Nephron (organoid): Measurements from ENCODE around the gene PUS3.

Experiments used
- H3K27ac Mint-ChIP-seq, 3 experiments: 2 replicates each; pipeline ENCODE4 v1.8.0; 2020; ENCODE audit warnings: mixed read lengths in 3 of 3, mild to moderate bottlenecking in 2 of 3, moderate library complexity in 1 of 3
- H3K27me3 Mint-ChIP-seq: 2 replicates; pipeline ENCODE4 v1.8.0; 2021; ENCODE audit warnings: low read depth, mild to moderate bottlenecking, moderate library complexity, mixed read lengths
- H3K36me3 Mint-ChIP-seq: 2 replicates; pipeline ENCODE4 v1.8.0; 2020; ENCODE audit warnings: low read depth, mixed read lengths
- H3K4me1 Mint-ChIP-seq: 2 replicates; pipeline ENCODE4 v1.8.0; 2020; ENCODE audit warnings: mixed read lengths
- H3K4me3 Mint-ChIP-seq, 3 experiments: 2 replicates each; pipeline ENCODE4 v1.8.0; 2020; ENCODE audit warnings: mild to moderate bottlenecking in 3 of 3, mixed read lengths in 3 of 3, moderate library complexity in 2 of 3
- H3K9me3 Mint-ChIP-seq: 2 replicates; pipeline ENCODE4 v1.8.0; 2020; ENCODE audit warnings: mixed read lengths
- CTCF ChIP-seq, 3 experiments: fragments of 200-600 bp; sonication (generic); IDR thresholded peaks; one replicate each; pipeline ENCODE4 v1.5.0; 2021; ENCODE audit warnings: antibody characterized with exemption in 3 of 3; ENCODE audit not compliant: unreplicated experiment in 3 of 3

The PUS3 gene

GRCh38 chr11:125892994-125893393, 10.0 kb downstream of the PUS3 start:
- peaks cover 6% of the 10 kb centered on the region for H3K4me1 Mint-ChIP-seq
- H3K36me3 Mint-ChIP-seq, result peaks cover 25% of the 10 kb centered on the region

GRCh38 chr11:125892071-125892470, 10.9 kb downstream of the PUS3 start:
- Mint-ChIP-seq H3K4me1 (peaks cover 6% of the 10 kb centered on the region), H3K27ac (no peak overlapping the region), H3K36me3 (peaks cover 25% of the 10 kb centered on the region), H3K4me3 (no peak overlapping the region), H3K27me3 (no peaks in the 10 kb centered on the region), H3K9me3 (peaks cover 3% of the 10 kb centered on the region)
- no peak for TF ChIP-seq CTCF (IDR thresholded peaks at IDR 0.05; ENCODE audit: unreplicated experiment in 3 of 3)

More at GRCh38 chr11:125892994-125893393, 10.0 kb downstream of the PUS3 start:
- TF ChIP-seq CTCF (IDR thresholded peaks at IDR 0.05; ENCODE audit: unreplicated experiment in 3 of 3), result no peak
- Mint-ChIP-seq H3K4me3 (no peak overlapping the region), H3K27me3 (no peaks in the 10 kb centered on the region), H3K27ac (no peak overlapping the region), H3K9me3 (no peaks in the 10 kb centered on the region)

GRCh38 chr11:125890447-125891100, 12.4 kb downstream of the PUS3 start:
- H3K4me1 Mint-ChIP-seq, result peaks cover 6% of the 10 kb centered on the region
- no peak for TF ChIP-seq CTCF (IDR thresholded peaks at IDR 0.05; ENCODE audit: unreplicated experiment in 3 of 3)
- H3K27ac Mint-ChIP-seq, result peak overlapping the region in 1 of 3 experiments; percentile 25
- peaks cover 3% of the 10 kb centered on the region for H3K9me3 Mint-ChIP-seq
- H3K4me3 Mint-ChIP-seq, result peak overlapping the region; percentile 67 to 77 (median 70)
- peaks cover 20% of the 10 kb centered on the region for H3K36me3 Mint-ChIP-seq
- H3K27me3 Mint-ChIP-seq, result no peaks in the 10 kb centered on the region

GRCh38 chr11:125887373-125888324, 15.4 kb downstream of the PUS3 start, which contains the start of gene HYLS1:
TSS of gene HYLS1 (plus strand) at chr11:125887668. CDS start at chr11:125899369, 11,701 bp downstream.
- Mint-ChIP-seq H3K9me3 (peaks cover 3% of the 10 kb centered on the region), H3K36me3 (no peaks in the 10 kb centered on the region), H3K4me1 (peaks cover 6% of the 10 kb centered on the region), H3K4me3 (peak within 1 kb of the TSS; percentile 89 to 97 (median 94)), H3K27ac (peak within 1 kb of the TSS; percentile 74 to 91 (median 88)), H3K27me3 (no peaks in the 10 kb centered on the region)
- TF ChIP-seq CTCF (IDR thresholded peaks at IDR 0.05; ENCODE audit: unreplicated experiment in 3 of 3), result peak in 1 of 3 experiments; percentile 17

GRCh38 chr11:125886997-125887372, 16.0 kb downstream of the PUS3 start:
- no peaks in the 10 kb centered on the region for H3K36me3 Mint-ChIP-seq
- H3K4me1 Mint-ChIP-seq, result peaks cover 6% of the 10 kb centered on the region
- no peak for TF ChIP-seq CTCF (IDR thresholded peaks at IDR 0.05; ENCODE audit: unreplicated experiment in 3 of 3)
- no peaks in the 10 kb centered on the region for H3K27me3 Mint-ChIP-seq
- peaks cover 3% of the 10 kb centered on the region for H3K9me3 Mint-ChIP-seq
- peak overlapping the region; percentile 74 to 91 (median 88) for H3K27ac Mint-ChIP-seq
- H3K4me3 Mint-ChIP-seq, result peak overlapping the region; percentile 89 to 97 (median 94)
